HEK293 (cell line): Measurements from ENCODE around the gene ZNHIT2.

Experiments used
- CTCF ChIA-PET: fragments of 350-600 bp; formaldehyde crosslinking; extraction: SDS; loops from one replicate; lab custom pipeline; 2021; ENCODE audit warnings: antibody characterized with exemption; lab: Yijun Ruan, JAX
- POLR2A ChIA-PET: fragments of 300-600 bp; formaldehyde crosslinking; extraction: SDS; loops from one replicate; lab custom pipeline; 2020; ENCODE audit warnings: antibody characterized with exemption, inconsistent platforms; lab: Yijun Ruan, JAX
- H3K27ac ChIP-seq: fragments of 200-500 bp; sonication (Bioruptor generic); 2 replicates; pipeline ENCODE4 v1.5.1; 2014; ENCODE audit warnings: low read depth, low read length, control low read depth, inconsistent platforms; ENCODE audit errors: extremely low read depth
- H3K36me3 ChIP-seq, 2 experiments: fragments of 200-500 bp in 1 of 2; sonication (Bioruptor generic) in 1 of 2; 1 replicate in 1 of 2; 2 replicates in 1 of 2; pipeline ENCODE4 v1.5.1; 2014 to 2017; ENCODE audit warnings: inconsistent platforms in 2 of 2, low read length in 2 of 2; ENCODE audit not compliant: control insufficient read depth in 2 of 2, insufficient read depth in 1 of 2
- H3K4me1 ChIP-seq: fragments of 200-500 bp; sonication (Bioruptor generic); 2 replicates; pipeline ENCODE4 v1.5.1; 2014; ENCODE audit warnings: mild to moderate bottlenecking, low read length, inconsistent platforms; ENCODE audit not compliant: control insufficient read depth, insufficient read depth
- H3K4me3 ChIP-seq: 2 replicates; pipeline ENCODE4 v1.5.1; 2011; ENCODE audit warnings: low read depth, mild to moderate bottlenecking, control low read depth, low read length, moderate library complexity
- H3K9me3 ChIP-seq: fragments of 200-500 bp; sonication (Bioruptor generic); 2 replicates; pipeline ENCODE4 v1.5.1; 2014; ENCODE audit warnings: low read depth, low read length, inconsistent platforms; ENCODE audit not compliant: control insufficient read depth, insufficient read depth
- BCL11B ChIP-seq: fragments of 450-650 bp; formaldehyde crosslinking; IDR thresholded peaks from 2 replicates; pipeline ENCODE4 v1.5.1; 2016; ENCODE audit warnings: low read depth, missing biosample characterization, missing genetic modification characterization
- HOXA7 ChIP-seq: sonication (generic); formaldehyde crosslinking; IDR thresholded peaks from 2 replicates; pipeline ENCODE4 v1.8.1; 2022; ENCODE audit warnings: missing genetic modification reagents, borderline replicate concordance
- IKZF3 ChIP-seq: fragments of 450-650 bp; IDR thresholded peaks from 2 replicates; pipeline ENCODE4 v1.5.0; 2018; ENCODE audit warnings: missing biosample characterization, mild to moderate bottlenecking, missing genetic modification characterization, moderate library complexity
- KLF1 ChIP-seq: fragments of 450-650 bp; formaldehyde crosslinking; IDR thresholded peaks from 2 replicates; pipeline ENCODE4 v1.5.1; 2016; ENCODE audit warnings: missing biosample characterization, missing genetic modification characterization
- KLF10 ChIP-seq: fragments of 450-650 bp; IDR thresholded peaks from 2 replicates; pipeline ENCODE4 v1.5.1; 2018; ENCODE audit warnings: missing biosample characterization, mild to moderate bottlenecking, missing genetic modification characterization
- KLF16 ChIP-seq: fragments of 450-650 bp; formaldehyde crosslinking; IDR thresholded peaks from 2 replicates; pipeline ENCODE4 v1.5.1; 2017; ENCODE audit warnings: missing biosample characterization, missing genetic modification characterization
- KLF9 ChIP-seq: fragments of 450-650 bp; formaldehyde crosslinking; IDR thresholded peaks from 2 replicates; pipeline ENCODE4 v1.5.1; 2016; ENCODE audit warnings: missing biosample characterization, missing genetic modification characterization, low read depth
- SCRT1 ChIP-seq: fragments of 450-650 bp; formaldehyde crosslinking; IDR thresholded peaks from 2 replicates; pipeline ENCODE4 v1.5.1; 2016; ENCODE audit warnings: missing biosample characterization, missing genetic modification characterization, borderline replicate concordance
- SETDB1 ChIP-seq: IDR thresholded peaks from one replicate; pipeline ENCODE4 v1.6.1; 2017; ENCODE audit warnings: mild to moderate bottlenecking, low read length, moderate library complexity, mixed read lengths; ENCODE audit not compliant: insufficient read length
- SP3 ChIP-seq: fragments of 450-650 bp; formaldehyde crosslinking; IDR thresholded peaks from 2 replicates; pipeline ENCODE4 v1.5.1; 2016; ENCODE audit warnings: missing biosample characterization, missing genetic modification characterization
- ZBTB17 ChIP-seq: fragments of 450-650 bp; formaldehyde crosslinking; IDR thresholded peaks from 2 replicates; pipeline ENCODE4 v1.5.1; 2016; ENCODE audit warnings: missing biosample characterization, missing genetic modification characterization
- ZBTB20 ChIP-seq: fragments of 450-650 bp; formaldehyde crosslinking; IDR thresholded peaks from 2 replicates; pipeline ENCODE4 v1.5.1; 2016; ENCODE audit warnings: missing biosample characterization, missing genetic modification characterization
- ZBTB48 ChIP-seq: fragments of 450-650 bp; formaldehyde crosslinking; IDR thresholded peaks from 2 replicates; pipeline ENCODE4 v1.5.1; 2016; ENCODE audit warnings: missing biosample characterization, missing genetic modification characterization
- ZBTB6 ChIP-seq: fragments of 450-650 bp; formaldehyde crosslinking; IDR thresholded peaks from 2 replicates; pipeline ENCODE4 v1.5.1; 2017; ENCODE audit warnings: missing biosample characterization, missing genetic modification characterization
- ZBTB8A ChIP-seq: fragments of 450-650 bp; formaldehyde crosslinking; IDR thresholded peaks from 2 replicates; pipeline ENCODE4 v1.5.1; 2016; ENCODE audit warnings: missing biosample characterization, missing genetic modification characterization
- ZNF19 ChIP-seq: fragments of 450-650 bp; formaldehyde crosslinking; IDR thresholded peaks from 2 replicates; pipeline ENCODE4; 2016; ENCODE audit warnings: missing biosample characterization, missing genetic modification characterization, low read depth
- ZNF335 ChIP-seq: fragments of 450-650 bp; formaldehyde crosslinking; conservative IDR thresholded peaks from 2 replicates; pipeline ENCODE4 v1.5.1; 2016; ENCODE audit warnings: missing biosample characterization, missing genetic modification characterization
- ZNF350 ChIP-seq: fragments of 450-650 bp; formaldehyde crosslinking; IDR thresholded peaks from 2 replicates; pipeline ENCODE4 v1.5.0; 2017; ENCODE audit warnings: missing biosample characterization, mild to moderate bottlenecking, missing genetic modification characterization
- ZNF366 ChIP-seq: fragments of 450-650 bp; formaldehyde crosslinking; conservative IDR thresholded peaks from 2 replicates; pipeline ENCODE4 v1.5.1; 2016; ENCODE audit warnings: missing biosample characterization, missing genetic modification characterization
- ZNF416 ChIP-seq: fragments of 450-650 bp; formaldehyde crosslinking; IDR thresholded peaks from 2 replicates; pipeline ENCODE4 v1.5.1; 2016; ENCODE audit warnings: missing biosample characterization, missing genetic modification characterization
- ZNF423 ChIP-seq: fragments of 450-650 bp; formaldehyde crosslinking; IDR thresholded peaks from 2 replicates; pipeline ENCODE4 v1.5.1; 2016; ENCODE audit warnings: missing biosample characterization, missing genetic modification characterization
- ZNF449 ChIP-seq: fragments of 450-650 bp; formaldehyde crosslinking; IDR thresholded peaks from 2 replicates; pipeline ENCODE4 v1.5.1; 2017; ENCODE audit warnings: missing biosample characterization, mild to moderate bottlenecking, missing genetic modification characterization, moderate library complexity
- ZNF530 ChIP-seq: fragments of 450-650 bp; formaldehyde crosslinking; IDR thresholded peaks from 2 replicates; pipeline ENCODE4 v1.5.1; 2016; ENCODE audit warnings: low read depth, missing biosample characterization, missing genetic modification characterization
- ZNF560 ChIP-seq: fragments of 450-650 bp; formaldehyde crosslinking; IDR thresholded peaks from 2 replicates; pipeline ENCODE4 v1.5.1; 2017; ENCODE audit warnings: missing biosample characterization, missing genetic modification characterization, borderline replicate concordance
- ZNF621 ChIP-seq: fragments of 450-650 bp; formaldehyde crosslinking; IDR thresholded peaks from 2 replicates; pipeline ENCODE4 v1.5.1; 2017; ENCODE audit warnings: missing biosample characterization, missing genetic modification characterization
- ZNF629 ChIP-seq: fragments of 450-650 bp; formaldehyde crosslinking; IDR thresholded peaks from 2 replicates; pipeline ENCODE4 v1.5.1; 2017; ENCODE audit warnings: missing biosample characterization, missing genetic modification characterization
- ZSCAN16 ChIP-seq: fragments of 450-650 bp; formaldehyde crosslinking; IDR thresholded peaks from 2 replicates; pipeline ENCODE4 v1.5.1; 2016; ENCODE audit warnings: missing biosample characterization, missing genetic modification characterization
- TF ChIP-seq, protein P1 (sequence below): fragments of 450-650 bp; formaldehyde crosslinking; IDR thresholded peaks from 2 replicates; pipeline ENCODE4 v1.5.1; 2016; ENCODE audit warnings: missing biosample characterization, missing genetic modification characterization
- TF ChIP-seq, protein P2 (sequence below): fragments of 450-650 bp; formaldehyde crosslinking; IDR thresholded peaks from 2 replicates; pipeline ENCODE4 v1.5.1; 2016; ENCODE audit warnings: missing biosample characterization, missing genetic modification characterization

ZNHIT2 gene

DNA sequence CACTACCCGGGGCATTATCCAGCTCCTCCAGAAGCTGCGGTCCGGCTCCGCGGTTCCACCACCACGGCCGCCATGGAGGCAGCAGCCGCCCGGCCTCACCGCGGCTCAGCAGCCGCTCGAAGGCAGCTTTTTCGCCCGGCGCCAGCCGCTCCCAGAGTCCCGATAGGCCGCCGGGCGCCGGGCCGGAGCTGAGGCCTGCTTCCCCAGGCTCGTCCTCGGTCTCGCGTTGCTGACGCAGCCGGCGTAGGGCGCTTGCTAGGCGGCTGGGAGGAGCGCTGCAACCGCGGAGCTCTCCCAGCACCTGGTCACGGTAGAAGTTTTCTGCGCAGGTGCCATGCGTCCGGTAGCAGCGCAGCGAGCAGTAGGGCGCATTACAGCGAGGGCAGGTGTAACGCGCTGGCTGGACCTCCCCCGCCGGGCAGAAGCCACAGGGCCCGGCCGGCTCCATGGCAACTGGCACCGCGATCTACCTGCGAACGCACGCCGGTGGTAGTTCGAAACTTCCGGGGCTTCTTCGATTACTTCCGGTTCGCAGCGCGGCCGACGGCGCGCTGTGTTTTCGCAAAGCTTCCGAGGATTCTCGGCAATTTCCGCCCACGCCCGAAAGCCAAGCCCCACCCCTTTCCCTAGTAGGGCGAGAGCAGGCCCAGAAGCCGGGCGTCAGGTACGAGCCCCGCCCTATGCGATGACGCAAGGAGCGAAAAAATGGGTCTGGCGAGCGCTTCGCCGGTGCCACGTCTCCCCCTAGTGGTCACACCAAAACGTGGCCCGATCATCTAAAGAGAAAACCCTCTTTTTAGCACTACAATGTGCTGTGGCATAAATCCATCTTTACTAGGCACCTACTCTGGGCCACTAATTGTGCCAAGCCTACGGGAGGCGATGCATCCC lies at the start of gene ZNHIT2 (continued):
- TF ChIP-seq ZNF449 (peak; percentile 50; the same call in 1 of the 2 replicates), ZNF530 (tag by site-specific recombination) (no peak), ZNF19 (tag by site-specific recombination) (no peak), ZNF629 (tag by site-specific recombination) (peak; percentile 93), ZBTB8A (tag by site-specific recombination) (peak; percentile 89), BCL11B (tag by site-specific recombination) (no peak), ZBTB48 (tag by site-specific recombination) (no peak), KLF16 (tag by site-specific recombination) (0 out of 2 replicates have a peak, but pooled peaks have one; percentile 7), SETDB1 (no peak), ZNF335 (tag by site-specific recombination) (peak; percentile 62), HOXA7 (no peak), ZNF621 (tag by site-specific recombination) (no peak), ZNF560 (tag by site-specific recombination) (no peak), ZBTB6 (no peak), ZBTB17 (tag by site-specific recombination) (peak; percentile 59), IKZF3 (no peak), ZNF423 (tag by site-specific recombination) (no peak), SP3 (peak; percentile 71; the same call in 1 of the 2 replicates), KLF1 (tag by site-specific recombination) (peak; percentile 65; the same call in 1 of the 2 replicates), ZBTB20 (no peak; the same call in 1 of the 2 replicates), KLF9 (peak; percentile 64; the same call in 1 of the 2 replicates), KLF10 (tag by site-specific recombination) (peak; percentile 34; the same call in 1 of the 2 replicates), SCRT1 (tag by site-specific recombination) (no peak), ZSCAN16 (0 out of 2 replicates have a peak, but pooled peaks have one; percentile 36)
- TF ChIP-seq, protein P1, sequence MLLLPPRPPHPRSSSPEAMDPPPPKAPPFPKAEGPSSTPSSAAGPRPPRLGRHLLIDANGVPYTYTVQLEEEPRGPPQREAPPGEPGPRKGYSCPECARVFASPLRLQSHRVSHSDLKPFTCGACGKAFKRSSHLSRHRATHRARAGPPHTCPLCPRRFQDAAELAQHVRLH (tag by site-specific recombination): peak; percentile 93

DNA sequence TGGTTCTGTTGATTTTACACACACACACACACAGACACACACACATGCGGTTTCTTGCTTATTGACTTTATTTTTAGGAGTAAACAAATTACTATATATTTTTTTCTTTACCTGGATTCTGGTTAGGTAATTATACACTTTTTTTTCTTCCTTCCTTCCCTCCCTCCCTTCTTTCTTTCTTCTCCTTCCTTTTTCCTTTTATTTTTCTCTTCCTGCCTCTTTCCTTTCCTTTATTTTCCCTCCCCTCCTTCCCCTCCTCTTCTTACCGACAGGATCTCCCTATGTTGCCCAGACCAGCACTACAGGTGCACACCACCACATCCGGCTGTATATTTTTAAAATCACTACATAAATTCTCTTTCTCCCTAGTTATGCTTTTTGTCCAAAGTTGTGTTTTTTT lies 49.4 kb upstream of the ZNHIT2 start:
- TF ChIP-seq ZNF350 (no peak), ZNF416 (tag by site-specific recombination) (no peak), ZNF366 (tag by site-specific recombination) (0 out of 2 replicates have a peak, but pooled peaks have one; percentile 19)
- TF ChIP-seq, protein P2, sequence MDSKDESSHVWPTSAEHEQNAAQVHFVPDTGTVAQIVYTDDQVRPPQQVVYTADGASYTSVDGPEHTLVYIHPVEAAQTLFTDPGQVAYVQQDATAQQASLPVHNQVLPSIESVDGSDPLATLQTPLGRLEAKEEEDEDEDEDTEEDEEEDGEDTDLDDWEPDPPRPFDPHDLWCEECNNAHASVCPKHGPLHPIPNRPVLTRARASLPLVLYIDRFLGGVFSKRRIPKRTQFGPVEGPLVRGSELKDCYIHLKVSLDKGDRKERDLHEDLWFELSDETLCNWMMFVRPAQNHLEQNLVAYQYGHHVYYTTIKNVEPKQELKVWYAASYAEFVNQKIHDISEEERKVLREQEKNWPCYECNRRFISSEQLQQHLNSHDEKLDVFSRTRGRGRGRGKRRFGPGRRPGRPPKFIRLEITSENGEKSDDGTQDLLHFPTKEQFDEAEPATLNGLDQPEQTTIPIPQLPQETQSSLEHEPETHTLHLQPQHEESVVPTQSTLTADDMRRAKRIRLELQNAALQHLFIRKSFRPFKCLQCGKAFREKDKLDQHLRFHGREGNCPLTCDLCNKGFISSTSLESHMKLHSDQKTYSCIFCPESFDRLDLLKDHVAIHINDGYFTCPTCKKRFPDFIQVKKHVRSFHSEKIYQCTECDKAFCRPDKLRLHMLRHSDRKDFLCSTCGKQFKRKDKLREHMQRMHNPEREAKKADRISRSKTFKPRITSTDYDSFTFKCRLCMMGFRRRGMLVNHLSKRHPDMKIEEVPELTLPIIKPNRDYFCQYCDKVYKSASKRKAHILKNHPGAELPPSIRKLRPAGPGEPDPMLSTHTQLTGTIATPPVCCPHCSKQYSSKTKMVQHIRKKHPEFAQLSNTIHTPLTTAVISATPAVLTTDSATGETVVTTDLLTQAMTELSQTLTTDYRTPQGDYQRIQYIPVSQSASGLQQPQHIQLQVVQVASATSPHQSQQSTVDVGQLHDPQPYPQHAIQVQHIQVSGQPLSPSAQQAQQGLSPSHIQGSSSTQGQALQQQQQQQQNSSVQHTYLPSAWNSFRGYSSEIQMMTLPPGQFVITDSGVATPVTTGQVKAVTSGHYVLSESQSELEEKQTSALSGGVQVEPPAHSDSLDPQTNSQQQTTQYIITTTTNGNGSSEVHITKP (tag by site-specific recombination): peak; percentile 34; the same call in 1 of the 2 replicates
- Histone ChIP-seq H3K27ac (no peak overlapping the region), H3K9me3 (no peaks in the 10 kb centered on the region), H3K4me1 (no peaks in the 10 kb centered on the region), H3K4me3 (no peak overlapping the region), H3K36me3 (no peaks in the 10 kb centered on the region)
- ChIA-PET CTCF (interaction anchor here (0.6 to 1.5 kb wide), 2 partner anchors 45 to 322 kb away, joined by 4 to 6 read pairs; partner anchors contain the start of genes CDC42BPG and MRPL49), POLR2A (interaction anchor here (0.7 kb wide), 1 partner anchor 105 kb away, joined by 5 read pairs; no protein-coding TSS in a partner anchor)
